Mucosa of stomach (tissue), 1 donor: ENCODE results near the gene BMERB1.
"Not testable (repeated sequence)": the region's sequence is repeated elsewhere in the genome, so short reads cannot be mapped to it uniquely, and the experiment has no call there.

Source experiments
- H3K27me3 ChIP-seq: one replicate; pipeline ENCODE4 v1.7.0; 2013; ENCODE audit warnings: mild to moderate bottlenecking, low read length; ENCODE audit not compliant: control insufficient read depth, insufficient read depth
- H3K36me3 ChIP-seq: one replicate; pipeline ENCODE4 v1.7.0; 2013; ENCODE audit warnings: low read length; ENCODE audit not compliant: control insufficient read depth, insufficient read depth
- H3K4me1 ChIP-seq: one replicate; pipeline ENCODE4 v1.7.0; 2013; ENCODE audit warnings: mild to moderate bottlenecking, low read length; ENCODE audit not compliant: control insufficient read depth, insufficient read depth
- H3K4me3 ChIP-seq: one replicate; pipeline ENCODE4 v1.7.0; 2013; ENCODE audit warnings: low read length
- H3K9ac ChIP-seq: one replicate; pipeline ENCODE4 v1.7.0; 2013; ENCODE audit warnings: mild to moderate bottlenecking, low read length, moderate library complexity
- H3K9me3 ChIP-seq: one replicate; pipeline ENCODE4 v1.7.0; 2013; ENCODE audit warnings: mild to moderate bottlenecking, low read length, moderate library complexity; ENCODE audit not compliant: control insufficient read depth
- donor health status: Pancreatic carcinoma.

The BMERB1 gene

GRCh38 chr16:15559176-15559575 is 124.8 kb downstream of the BMERB1 start:
- H3K4me3 ChIP-seq, result no peak overlapping the region
- no peaks in the 10 kb centered on the region for H3K36me3 ChIP-seq
- H3K4me1 ChIP-seq, result no peaks in the 10 kb centered on the region
- H3K27me3 ChIP-seq, result no peaks in the 10 kb centered on the region
- no peaks in the 10 kb centered on the region for H3K9me3 ChIP-seq
- H3K9ac ChIP-seq, result no peak overlapping the region

GRCh38 chr16:15564604-15565339 is 130.4 kb downstream of the BMERB1 start:
- H3K9me3 ChIP-seq, result no peaks in the 10 kb centered on the region
- no peaks in the 10 kb centered on the region for H3K4me1 ChIP-seq
- H3K27me3 ChIP-seq, result no peaks in the 10 kb centered on the region
- H3K9ac ChIP-seq, result no peak overlapping the region
- no peaks in the 10 kb centered on the region for H3K36me3 ChIP-seq
- H3K4me3 ChIP-seq, result no peak overlapping the region

DNA sequence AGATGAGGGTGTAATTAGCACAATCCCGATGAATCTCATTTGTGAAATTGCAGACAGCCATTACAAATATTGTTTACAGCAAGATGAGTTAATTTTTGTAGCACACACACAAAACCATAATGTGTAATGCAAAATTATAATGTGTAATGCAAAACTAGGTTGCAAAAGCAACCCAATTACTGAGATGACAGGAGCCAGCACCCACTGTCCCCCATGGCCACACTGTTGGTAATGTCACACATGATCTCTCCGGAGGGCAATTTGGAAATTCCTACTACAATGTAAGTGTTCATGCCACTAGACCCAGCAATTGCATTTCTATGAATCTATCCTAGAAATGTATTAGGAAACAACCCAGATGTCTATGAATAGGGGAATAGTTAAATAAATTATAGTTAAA is 131.7 kb downstream of the BMERB1 start:
- Histone ChIP-seq H3K27me3 (no peaks in the 10 kb centered on the region), H3K4me1 (no peaks in the 10 kb centered on the region), H3K4me3 (no peak overlapping the region), H3K9me3 (no peaks in the 10 kb centered on the region), H3K9ac (no peak overlapping the region), H3K36me3 (no peaks in the 10 kb centered on the region)

GRCh38 chr16:15567823-15568222 is 133.4 kb downstream of the BMERB1 start:
- Histone ChIP-seq H3K9ac (no peak overlapping the region), H3K27me3 (no peaks in the 10 kb centered on the region), H3K4me3 (no peak overlapping the region), H3K36me3 (no peaks in the 10 kb centered on the region), H3K9me3 (no peaks in the 10 kb centered on the region), H3K4me1 (peaks cover 4% of the 10 kb centered on the region)

GRCh38 chr16:15570666-15571065 is 136.3 kb downstream of the BMERB1 start:
- H3K4me3 ChIP-seq, H3K4me1 ChIP-seq, H3K9ac ChIP-seq, H3K36me3 ChIP-seq, H3K27me3 ChIP-seq, H3K9me3 ChIP-seq: not testable (repeated sequence)

DNA sequence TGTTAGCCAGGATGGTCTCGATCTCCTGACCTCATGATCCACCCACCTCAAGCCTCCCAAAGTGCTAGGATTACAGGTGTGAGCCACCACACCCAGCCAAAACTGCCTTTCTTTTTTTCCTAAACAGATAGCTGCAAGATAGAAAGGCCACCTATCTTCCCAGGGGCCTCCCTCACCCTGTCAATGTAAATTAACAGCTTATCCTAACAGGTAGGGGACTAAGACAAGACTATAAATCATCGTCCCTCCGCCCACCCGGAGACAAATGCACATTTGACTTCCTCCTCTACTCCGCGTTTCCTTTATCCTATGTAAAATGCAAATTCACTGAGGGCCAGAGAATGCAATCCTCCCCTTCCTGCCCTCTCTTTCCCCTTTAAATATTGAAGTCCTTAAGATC is 137.2 kb downstream of the BMERB1 start:
- peaks cover 16% of the 10 kb centered on the region for H3K4me1 ChIP-seq
- no peaks in the 10 kb centered on the region for H3K9me3 ChIP-seq
- no peaks in the 10 kb centered on the region for H3K36me3 ChIP-seq
- H3K9ac ChIP-seq, result no peak overlapping the region
- H3K4me3 ChIP-seq, result no peak overlapping the region
- no peaks in the 10 kb centered on the region for H3K27me3 ChIP-seq

GRCh38 chr16:15572329-15573001 is 138.1 kb downstream of the BMERB1 start:
- Histone ChIP-seq H3K9me3 (no peaks in the 10 kb centered on the region), H3K4me3 (no peak overlapping the region), H3K36me3 (no peaks in the 10 kb centered on the region), H3K9ac (no peak overlapping the region), H3K4me1 (peaks cover 25% of the 10 kb centered on the region), H3K27me3 (no peaks in the 10 kb centered on the region)

DNA sequence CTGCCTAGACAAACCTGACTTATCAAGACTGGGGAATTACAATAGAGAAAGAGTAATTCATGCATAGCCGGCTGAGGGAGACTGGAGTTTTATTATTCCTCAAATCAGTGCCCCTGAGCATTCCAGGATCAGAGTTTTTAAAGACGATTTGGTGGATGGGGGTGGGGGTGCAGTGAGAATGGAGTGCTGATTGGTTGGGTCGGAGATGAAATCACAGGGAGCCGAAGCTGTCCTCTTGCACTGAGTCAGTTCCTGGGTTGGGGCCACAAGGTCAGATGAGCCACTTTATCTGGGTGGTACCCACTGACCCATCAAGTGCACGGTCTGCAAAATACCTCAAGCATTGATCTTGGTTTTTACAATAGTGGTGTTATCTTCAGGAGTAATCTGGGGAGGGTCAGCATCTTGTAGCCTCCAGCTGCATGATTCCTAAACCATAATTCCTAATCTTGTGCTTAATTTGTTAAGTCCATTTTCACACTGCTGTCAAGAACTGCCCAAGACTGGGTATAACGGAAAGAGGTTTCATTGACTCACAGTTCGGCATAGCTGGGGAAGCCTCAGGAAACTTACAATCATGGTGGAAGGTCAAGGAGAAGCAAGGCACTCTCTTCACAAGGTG is 139.0 kb downstream of the BMERB1 start:
- peaks cover 31% of the 10 kb centered on the region for H3K4me1 ChIP-seq
- no peak overlapping the region for H3K9ac ChIP-seq
- H3K27me3 ChIP-seq, result no peaks in the 10 kb centered on the region
- H3K4me3 ChIP-seq, result no peak overlapping the region
- H3K9me3 ChIP-seq, result no peaks in the 10 kb centered on the region
- H3K36me3 ChIP-seq, result no peaks in the 10 kb centered on the region

DNA sequence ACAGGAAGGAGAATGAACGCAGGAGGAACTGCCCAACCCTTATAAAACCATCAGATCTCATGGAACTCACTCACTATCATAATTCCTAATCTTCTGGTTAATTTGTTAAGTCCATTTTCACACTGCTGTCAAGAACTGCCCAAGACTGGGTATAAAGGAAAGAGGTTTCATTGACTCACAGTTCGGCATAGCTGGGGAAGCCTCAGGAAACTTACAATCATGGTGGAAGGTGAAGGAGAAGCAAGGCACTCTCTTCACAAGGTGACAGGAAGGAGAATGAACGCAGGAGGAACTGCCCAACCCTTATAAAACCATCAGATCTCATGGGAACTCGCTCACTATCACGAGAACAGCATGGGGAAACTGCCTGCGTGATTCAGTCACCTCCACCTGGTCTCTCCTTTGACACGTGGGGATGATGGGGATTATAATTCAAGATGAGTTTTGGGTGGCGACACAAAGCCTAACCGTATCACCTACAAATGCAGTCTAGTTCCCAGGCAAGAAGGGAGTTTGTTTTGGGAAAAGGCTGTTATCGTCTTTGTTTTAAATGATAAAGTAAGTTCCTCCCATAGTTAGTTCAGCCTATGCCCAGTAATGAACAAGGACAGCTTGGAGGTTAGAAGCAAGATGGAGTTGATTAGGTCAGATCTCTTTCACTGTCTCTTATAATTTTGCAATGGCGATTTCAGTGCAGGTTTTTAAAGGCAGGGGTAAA is 139.7 kb downstream of the BMERB1 start:
- not testable (repeated sequence) for H3K9me3 ChIP-seq, H3K36me3 ChIP-seq, H3K4me3 ChIP-seq, H3K9ac ChIP-seq, H3K27me3 ChIP-seq
- peaks cover 31% of the 10 kb centered on the region for H3K4me1 ChIP-seq

DNA sequence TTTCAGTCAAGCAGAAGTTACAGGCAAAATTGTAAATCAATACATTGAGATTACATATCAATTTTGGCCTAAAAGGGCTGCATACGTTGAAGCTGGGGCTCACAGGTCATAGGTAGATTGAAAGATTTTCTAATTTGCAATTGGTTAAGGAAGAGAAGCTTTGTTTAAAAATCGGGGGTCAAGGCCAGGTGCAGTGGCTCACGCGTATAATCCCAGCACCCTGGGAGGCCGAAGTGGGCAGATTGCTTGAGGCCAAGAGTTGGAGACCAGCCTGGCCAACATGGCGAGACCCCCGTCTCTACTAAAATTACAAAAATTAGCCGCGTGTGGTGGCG is 140.2 kb downstream of the BMERB1 start:
- Histone ChIP-seq H3K9me3 (no peaks in the 10 kb centered on the region), H3K4me1 (peaks cover 31% of the 10 kb centered on the region), H3K36me3 (no peaks in the 10 kb centered on the region), H3K4me3 (no peak overlapping the region), H3K27me3 (no peaks in the 10 kb centered on the region), H3K9ac (no peak overlapping the region)

DNA sequence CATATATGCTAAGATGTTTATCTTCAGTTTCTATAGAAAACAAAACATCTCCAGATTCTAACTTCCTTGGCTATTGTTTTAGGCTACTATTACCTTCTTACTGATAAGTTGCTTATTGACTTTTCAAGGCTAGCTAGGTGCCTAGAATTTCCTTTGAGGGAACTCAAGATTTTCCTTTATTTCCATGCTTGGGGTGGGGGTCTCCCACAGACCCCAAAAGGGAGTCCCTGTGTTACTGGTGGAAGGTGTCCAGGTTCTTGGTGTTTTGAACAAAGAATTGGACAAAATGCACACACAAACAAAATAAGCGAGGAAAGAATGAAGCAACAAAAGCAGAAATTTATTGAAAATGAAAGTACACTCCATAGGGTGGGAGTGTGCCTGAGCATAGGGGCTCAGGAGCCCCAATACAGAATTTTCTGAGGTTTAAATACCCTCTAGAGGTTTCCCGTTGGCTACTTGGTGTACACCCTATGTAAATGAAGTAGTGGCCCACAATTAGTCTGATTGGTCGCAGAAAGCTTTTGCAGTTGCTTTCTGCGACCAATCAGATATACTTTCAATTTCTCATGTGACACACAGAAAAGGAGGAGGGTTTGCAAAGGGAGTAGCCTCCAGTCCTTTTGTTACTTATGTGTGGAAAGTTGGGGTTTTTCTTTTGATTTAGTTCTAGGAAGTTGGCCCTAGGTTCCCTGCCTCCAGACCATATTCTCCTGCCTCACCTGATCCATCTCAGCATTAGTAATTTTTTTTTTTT is 141.1 kb downstream of the BMERB1 start:
- Histone ChIP-seq H3K9ac (no peak overlapping the region), H3K36me3 (no peaks in the 10 kb centered on the region), H3K27me3 (no peaks in the 10 kb centered on the region), H3K4me3 (no peak overlapping the region), H3K9me3 (no peaks in the 10 kb centered on the region), H3K4me1 (peaks cover 31% of the 10 kb centered on the region)
